Measurements from ENCODE around the gene GRAMD4. TPM values are rescaled to one million over a fixed set of nuclear protein-coding genes. Genes with fewer than 3 reads are reported as not detected.

The GRAMD4 gene
- polyA plus RNA-seq, 1 of the 3 experiments (the other 2 are of a cell fraction): 15.5 TPM

GRCh38 chr22:46694416-46695170 lies 74.4 kb downstream of the GRAMD4 start (continued):
- TF ChIP-seq MAX (IDR thresholded peaks at IDR 0.05; ENCODE audit: low read depth): no peak
- TF ChIP-seq CHD2 (IDR thresholded peaks at IDR 0.05; ENCODE audit: low read length, partially characterized antibody): no peak
- no peak for TF ChIP-seq SIN3A (IDR thresholded peaks at IDR 0.05; ENCODE audit: borderline replicate concordance, low read depth, low read length)
- TF ChIP-seq CTCF (IDR thresholded peaks at IDR 0.05): no peak
- TF ChIP-seq GABPA (IDR thresholded peaks at IDR 0.05; ENCODE audit: low read depth): no peak
- no peak for TF ChIP-seq TAF1 (IDR thresholded peaks at IDR 0.05; ENCODE audit: borderline replicate concordance, low read depth, low read length)
- TF ChIP-seq IRF3 (IDR thresholded peaks at IDR 0.05; ENCODE audit: low read depth, low read length): no peak
- TF ChIP-seq EZH2phosphoT487 (IDR thresholded peaks at IDR 0.05; ENCODE audit: borderline replicate concordance, low read depth): no peak
- TF ChIP-seq PBX3 (IDR thresholded peaks at IDR 0.05): no peak
- TF ChIP-seq JUND (IDR thresholded peaks at IDR 0.05): no peak

GRCh38 chr22:46695346-46696228 lies 75.4 kb downstream of the GRAMD4 start:
- DNase-seq: peak; percentile 33
- no peaks in the 10 kb centered on the region for H3K79me2 ChIP-seq (ENCODE audit: insufficient read depth)
- 95% methylated on average over 5 of the region's 25 CpGs for WGBS (ENCODE audit: low lambda C conversion rate)
- no peak overlapping the region for H3K9ac ChIP-seq
- H3K36me3 ChIP-seq (replicated peaks in 1 of 2; ENCODE audit: control insufficient read depth in 1 of 2, insufficient read depth in 2 of 2, low read length in 1 of 2): peaks cover 26 to 61% of the 10 kb centered on the region in 2 experiments
- CTCF ChIA-PET: interaction anchor here (0.7 kb wide), 1 partner anchor 133 kb away, joined by 3 read pairs; no protein-coding TSS in a partner anchor
- no peak overlapping the region for H2AFZ ChIP-seq (ENCODE audit: low read depth)
- no peak for TF ChIP-seq CTCF (IDR thresholded peaks at IDR 0.05)
- no peak for TF ChIP-seq IRF3 (IDR thresholded peaks at IDR 0.05; ENCODE audit: low read depth, low read length)
- no peak for TF ChIP-seq EZH2phosphoT487 (IDR thresholded peaks at IDR 0.05; ENCODE audit: borderline replicate concordance, low read depth)
- no peak for TF ChIP-seq POLR2AphosphoS5 (IDR thresholded peaks at IDR 0.05; ENCODE audit: low read depth, low read length)
- TF ChIP-seq GATA2 (CRISPR knock-in tag; IDR thresholded peaks at IDR 0.05): no peak
- no peaks in the 10 kb centered on the region for H3K27me3 ChIP-seq (ENCODE audit: insufficient read depth)
- no peak overlapping the region for H3K4me3 ChIP-seq (ENCODE audit: low read depth in 2 of 2, low read length in 1 of 2)
- no peaks in the 10 kb centered on the region for H4K20me1 ChIP-seq (ENCODE audit: insufficient read depth)
- H3K27ac ChIP-seq (ENCODE audit: low read depth in 2 of 2, low read length in 1 of 2): no peak overlapping the region
- no peaks in the 10 kb centered on the region for H3K9me2 ChIP-seq
- H3K9me3 ChIP-seq: no peaks in the 10 kb centered on the region
- no peaks in the 10 kb centered on the region for H3F3A ChIP-seq (replicated peaks; ENCODE audit: insufficient read depth)
- no peak overlapping the region for H3K4me2 ChIP-seq
- POLR2A ChIA-PET: no interaction called here
- no peaks in the 10 kb centered on the region for H3K4me1 ChIP-seq (ENCODE audit: control insufficient read depth in 1 of 2, insufficient read depth in 2 of 2, low read depth in 1 of 2, low read length in 1 of 2)

Measured in SK-N-SH (cell line).